PC-3 (cell line): ENCODE results near the gene DKKL1.

Source experiments
- EZH2 ChIP-seq: fragments of 300-600 bp; sonication (generic); IDR thresholded peaks from one replicate; pipeline ENCODE4 v1.6.1; 2017; ENCODE audit warnings: antibody characterized with exemption, mild to moderate bottlenecking, low read length; ENCODE audit not compliant: unreplicated experiment
- TF ChIP-seq, protein P1 (sequence below): fragments of 300-600 bp; sonication (generic); conservative IDR thresholded peaks from 2 replicates; pipeline ENCODE4 v1.5.1; 2017; ENCODE audit warnings: antibody characterized with exemption, low read depth, mild to moderate bottlenecking, low read length

DNA sequence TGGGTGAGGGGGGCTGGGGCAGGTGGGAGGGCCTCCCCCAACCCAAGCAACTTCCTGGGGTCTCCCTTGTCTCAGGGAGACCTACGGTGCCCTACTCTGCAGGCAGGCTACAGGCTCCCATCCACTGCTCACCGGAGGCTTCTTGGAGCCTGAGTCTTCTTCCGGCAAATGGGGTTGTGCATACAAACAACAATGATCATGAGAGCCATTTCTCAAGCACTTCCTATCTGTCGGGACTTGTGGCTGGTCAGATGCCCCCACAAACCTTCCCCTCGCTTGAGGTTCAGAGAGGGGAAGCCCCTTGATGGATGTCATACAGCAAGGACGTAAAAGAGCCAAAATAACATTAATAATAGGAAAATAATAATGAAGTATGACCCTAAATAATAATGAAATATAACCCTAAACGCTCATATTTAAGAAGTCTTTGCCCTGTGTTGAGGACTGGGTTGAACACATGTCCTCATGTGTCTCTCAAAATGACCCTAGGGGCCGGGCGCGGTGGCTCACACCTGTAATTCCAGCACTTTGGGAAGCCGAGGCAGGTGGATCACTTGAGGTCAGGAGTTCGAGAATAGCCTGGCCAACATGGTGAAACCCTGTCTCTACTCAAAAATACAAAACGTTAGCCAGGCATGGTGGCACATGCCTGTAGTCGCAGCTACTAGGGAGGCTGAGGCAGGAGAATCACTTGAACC is 27.7 kb upstream of the DKKL1 start:
- TF ChIP-seq, protein P1, sequence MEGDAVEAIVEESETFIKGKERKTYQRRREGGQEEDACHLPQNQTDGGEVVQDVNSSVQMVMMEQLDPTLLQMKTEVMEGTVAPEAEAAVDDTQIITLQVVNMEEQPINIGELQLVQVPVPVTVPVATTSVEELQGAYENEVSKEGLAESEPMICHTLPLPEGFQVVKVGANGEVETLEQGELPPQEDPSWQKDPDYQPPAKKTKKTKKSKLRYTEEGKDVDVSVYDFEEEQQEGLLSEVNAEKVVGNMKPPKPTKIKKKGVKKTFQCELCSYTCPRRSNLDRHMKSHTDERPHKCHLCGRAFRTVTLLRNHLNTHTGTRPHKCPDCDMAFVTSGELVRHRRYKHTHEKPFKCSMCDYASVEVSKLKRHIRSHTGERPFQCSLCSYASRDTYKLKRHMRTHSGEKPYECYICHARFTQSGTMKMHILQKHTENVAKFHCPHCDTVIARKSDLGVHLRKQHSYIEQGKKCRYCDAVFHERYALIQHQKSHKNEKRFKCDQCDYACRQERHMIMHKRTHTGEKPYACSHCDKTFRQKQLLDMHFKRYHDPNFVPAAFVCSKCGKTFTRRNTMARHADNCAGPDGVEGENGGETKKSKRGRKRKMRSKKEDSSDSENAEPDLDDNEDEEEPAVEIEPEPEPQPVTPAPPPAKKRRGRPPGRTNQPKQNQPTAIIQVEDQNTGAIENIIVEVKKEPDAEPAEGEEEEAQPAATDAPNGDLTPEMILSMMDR, result no peak
- TF ChIP-seq EZH2, result no peak
